HG02973 (cell line): ENCODE results near the gene RAPGEF2.

Experiments
- ATAC-seq: cut with Tn5 transposase; IDR thresholded peaks from one replicate; pipeline ENCODE4 v1.9.1; 2021; ENCODE audit warnings: moderate library complexity; ENCODE audit not compliant: unreplicated experiment

Gene RAPGEF2

DNA sequence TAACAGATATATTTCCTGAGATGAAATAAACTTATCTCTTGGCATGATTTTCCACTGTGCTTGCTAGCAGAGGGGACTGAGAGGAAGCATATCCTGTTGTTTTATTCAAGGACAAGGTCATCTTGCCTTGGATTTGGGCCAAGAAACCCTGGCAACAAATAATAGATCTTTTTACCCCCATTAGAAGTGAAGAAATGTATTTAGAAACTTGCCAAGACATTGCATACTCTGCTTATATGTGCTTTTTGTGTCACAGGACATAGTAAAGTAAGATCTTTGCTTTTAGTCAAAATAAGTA lies 170.2 kb downstream of the RAPGEF2 start:
- no peak for ATAC-seq

DNA sequence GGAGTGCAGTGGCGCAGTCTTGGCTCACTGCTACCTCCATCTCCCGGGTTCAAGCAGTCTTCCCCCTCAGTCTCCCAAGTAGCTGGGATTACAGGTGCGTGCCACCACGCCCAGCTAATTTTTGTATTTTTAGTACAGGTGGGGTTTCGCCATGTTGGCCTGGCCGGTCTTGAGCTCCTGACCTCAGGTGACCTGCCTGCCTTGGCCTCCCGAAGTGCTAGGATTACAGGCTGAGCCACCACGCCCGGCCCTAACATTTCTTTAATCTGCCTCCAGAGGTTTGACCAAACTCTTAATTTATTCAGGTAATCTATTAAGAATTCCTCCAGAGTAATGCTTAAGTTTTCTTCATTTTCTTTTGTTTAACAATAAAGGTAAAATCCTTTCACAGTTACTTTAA lies 171.0 kb downstream of the RAPGEF2 start:
- ATAC-seq = no peak

DNA sequence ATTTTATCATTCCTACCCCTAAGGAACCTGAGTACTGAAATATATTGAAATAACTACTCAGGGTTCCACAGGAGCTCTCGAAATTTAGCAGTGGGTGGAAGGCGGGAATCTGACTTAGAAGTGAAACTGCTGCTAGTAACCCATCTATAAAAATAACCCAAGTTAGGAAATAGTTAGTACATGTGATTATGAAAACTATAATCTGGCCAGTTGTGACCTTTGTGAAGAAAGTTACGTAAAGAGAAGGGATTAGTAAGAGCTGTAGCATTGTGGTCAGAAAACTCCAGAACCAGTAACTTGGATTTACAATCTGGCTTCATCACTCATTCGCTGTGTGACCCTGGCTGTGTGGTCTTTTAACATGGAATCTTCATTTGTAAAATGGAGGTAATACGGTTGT lies 175.5 kb downstream of the RAPGEF2 start:
- ATAC-seq = no peak

DNA sequence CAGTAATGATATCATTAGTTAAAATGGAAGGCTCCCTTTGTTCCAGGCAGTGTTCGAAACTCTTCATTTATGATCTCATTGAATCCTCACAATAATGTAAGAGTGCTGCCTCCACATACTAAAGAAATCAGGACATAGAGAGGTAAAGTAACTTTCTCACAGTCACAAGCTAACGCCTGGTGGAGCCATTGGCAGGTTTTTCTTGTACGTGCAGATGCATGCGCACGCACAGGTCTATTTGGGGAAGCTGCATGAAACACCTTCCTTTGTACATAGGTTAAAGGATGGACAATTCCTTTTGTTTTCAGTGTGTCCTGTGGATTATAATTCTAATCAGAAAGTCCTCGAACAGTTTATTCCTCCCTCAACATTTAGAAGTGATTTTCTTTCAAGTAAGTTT lies 176.2 kb downstream of the RAPGEF2 start:
- ATAC-seq = no peak

DNA sequence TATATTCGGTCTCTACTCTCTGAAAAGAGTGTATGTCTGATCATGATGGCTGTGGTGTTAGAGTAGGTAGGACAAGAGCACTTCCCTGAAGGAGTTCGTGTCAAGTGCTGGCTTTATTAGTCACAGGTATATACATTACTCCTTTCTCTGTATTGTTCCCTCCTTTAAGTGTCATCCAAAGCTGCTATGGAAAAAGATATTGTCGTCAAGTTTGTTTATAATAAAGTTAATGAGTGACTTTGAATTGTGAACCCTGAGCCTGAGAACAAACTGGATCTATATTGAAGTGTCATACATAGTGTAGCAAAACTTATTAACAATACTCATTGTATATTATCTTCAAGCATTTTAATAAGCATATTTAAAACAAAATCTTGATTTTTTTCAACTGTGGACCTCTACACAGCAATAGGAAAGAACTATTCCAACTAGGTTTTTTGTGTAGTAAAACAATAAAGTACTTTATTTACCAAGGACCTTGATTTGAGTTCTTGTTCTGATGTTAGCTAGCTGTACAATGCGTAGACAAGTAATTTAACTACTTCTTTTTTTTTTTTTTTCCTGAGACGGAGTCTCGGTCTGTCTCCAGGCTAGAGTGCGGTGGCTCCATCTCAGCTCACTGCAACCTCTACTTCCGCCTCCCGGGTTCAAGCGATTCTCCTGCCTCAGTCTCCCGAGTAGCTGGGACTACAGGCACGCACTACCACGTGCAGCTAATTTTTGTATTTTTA lies 177.7 kb downstream of the RAPGEF2 start:
- ATAC-seq = no peak

DNA sequence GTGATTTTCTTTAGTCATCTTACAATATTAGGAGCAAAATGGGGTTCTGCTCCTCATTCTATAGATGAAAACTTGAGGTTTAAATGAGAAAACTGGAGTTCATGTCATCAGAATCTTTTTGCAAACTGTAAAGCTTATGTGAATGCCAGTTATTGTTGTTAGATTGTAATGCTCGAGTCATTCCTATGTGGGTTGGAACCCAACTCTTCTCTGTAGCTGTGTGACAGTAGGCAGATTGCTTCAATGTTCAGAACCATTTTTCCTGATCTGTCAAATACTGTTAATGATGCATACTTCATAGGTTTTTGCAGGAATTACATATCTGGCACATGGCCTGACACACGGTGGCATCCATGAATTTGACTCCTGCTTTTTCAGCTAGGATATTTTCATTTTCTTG lies 178.9 kb downstream of the RAPGEF2 start:
- no peak for ATAC-seq

DNA sequence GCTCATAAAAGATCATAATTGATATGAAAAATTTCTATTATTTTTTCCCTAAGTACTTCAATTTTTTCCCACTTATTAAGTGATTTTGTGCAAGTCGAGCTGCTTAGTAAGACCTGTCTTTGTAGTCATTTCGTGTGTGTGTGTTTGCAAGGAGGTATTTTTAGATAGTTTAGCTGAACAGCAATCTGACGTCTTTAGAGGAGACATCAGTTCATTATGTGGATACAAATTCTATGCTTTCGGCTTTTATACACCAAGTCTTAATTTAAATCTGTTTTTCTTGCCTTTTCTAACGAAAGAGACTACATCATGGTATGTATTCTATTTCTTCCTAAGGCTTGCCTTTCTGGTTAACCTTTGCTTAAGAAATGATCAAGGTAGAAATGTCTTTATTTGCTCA lies 179.4 kb downstream of the RAPGEF2 start:
- ATAC-seq = no peak

DNA sequence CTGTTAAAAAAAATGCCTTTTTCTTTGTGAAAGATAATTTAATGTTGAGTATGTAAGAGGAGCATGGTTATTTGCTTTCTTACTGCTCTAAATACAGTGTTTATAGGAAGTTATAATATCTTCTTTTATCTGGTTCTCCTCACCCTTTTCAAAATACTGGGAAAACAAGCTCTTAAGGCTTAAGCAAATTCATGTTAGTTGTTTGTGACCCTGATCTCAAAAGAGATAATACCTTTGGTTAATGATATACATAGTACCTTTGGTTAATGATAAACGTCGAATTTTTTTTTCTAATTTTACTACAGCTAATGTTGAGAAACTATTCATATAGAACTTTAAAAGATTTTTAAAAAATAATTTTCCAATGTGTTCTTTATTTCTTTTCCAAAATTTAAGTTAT lies 180.1 kb downstream of the RAPGEF2 start:
- ATAC-seq = no peak

DNA sequence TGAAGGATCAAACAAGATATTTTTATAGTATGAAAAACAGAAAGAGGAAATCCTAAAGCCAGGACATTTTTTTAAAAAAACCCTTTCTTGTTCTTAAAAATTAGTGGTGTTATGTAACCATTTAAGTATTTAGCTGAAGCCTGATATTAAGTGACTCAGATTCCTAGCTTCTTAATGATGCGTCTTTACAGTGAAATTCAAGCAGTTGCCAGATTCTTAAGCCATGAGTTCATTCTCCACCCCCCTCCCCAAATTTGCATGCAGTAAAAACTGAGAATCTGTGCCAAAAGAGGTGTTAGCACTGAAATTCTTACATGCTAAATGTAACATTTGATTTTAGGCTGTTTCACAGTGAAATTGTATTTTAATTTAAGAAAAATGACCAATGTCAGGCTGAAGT lies 180.8 kb downstream of the RAPGEF2 start:
- no peak for ATAC-seq

DNA sequence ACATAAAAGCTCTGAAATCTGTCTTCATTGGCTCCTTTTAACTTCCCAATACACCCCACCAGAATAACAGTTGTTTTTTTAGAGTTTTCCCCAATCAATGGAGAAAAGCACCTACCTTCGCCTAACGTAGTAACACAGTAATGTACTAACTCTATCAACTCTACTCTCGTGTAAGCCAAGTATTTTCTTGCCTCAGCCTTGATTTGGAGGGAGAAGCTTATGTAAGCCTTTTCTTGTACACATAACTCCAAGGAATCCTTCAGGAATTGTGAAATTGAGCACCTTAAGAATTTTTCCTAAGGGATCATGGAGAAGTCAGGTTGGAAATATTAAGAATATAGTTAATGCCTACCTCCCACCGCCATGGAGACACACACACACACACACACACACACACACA lies 181.2 kb downstream of the RAPGEF2 start:
- ATAC-seq = no peak

DNA sequence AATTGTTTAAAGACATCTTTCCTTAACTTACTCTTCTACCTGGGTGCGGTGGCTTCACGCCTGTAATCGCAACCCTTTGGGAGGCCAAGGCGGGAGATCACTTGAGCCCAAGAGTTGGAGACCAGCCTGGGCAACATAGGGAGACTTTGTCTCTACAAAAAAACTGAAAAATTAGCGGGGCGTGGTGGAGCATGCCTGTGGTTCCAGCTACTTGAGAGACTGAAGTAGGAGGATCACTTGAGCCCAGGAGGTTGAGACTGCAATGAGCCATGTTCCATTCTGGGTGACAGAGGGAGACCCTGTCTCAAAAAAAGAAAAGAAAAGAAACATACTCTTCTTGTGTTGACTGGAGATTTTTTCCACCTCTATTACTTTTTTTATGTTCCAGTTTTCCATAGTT lies 181.9 kb downstream of the RAPGEF2 start:
- ATAC-seq = no peak

DNA sequence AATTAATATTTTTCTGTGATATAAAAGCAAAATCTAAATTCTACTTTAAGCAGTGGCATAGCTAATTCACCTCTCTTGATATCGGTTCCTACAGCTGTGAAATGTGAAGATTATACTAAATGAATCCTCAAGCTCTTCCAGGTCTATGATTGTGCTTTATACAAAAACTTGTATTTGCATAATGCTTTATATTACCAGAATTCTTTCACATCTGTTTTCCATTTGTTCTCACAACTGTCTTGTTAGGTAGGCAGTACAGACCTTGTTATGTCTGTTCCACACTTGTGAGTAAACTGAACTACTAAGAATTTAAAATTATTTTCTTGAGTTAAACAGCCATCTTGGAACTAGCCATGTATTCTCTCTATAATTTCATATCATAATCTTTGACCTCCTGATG lies 184.9 kb downstream of the RAPGEF2 start:
- ATAC-seq = no peak

DNA sequence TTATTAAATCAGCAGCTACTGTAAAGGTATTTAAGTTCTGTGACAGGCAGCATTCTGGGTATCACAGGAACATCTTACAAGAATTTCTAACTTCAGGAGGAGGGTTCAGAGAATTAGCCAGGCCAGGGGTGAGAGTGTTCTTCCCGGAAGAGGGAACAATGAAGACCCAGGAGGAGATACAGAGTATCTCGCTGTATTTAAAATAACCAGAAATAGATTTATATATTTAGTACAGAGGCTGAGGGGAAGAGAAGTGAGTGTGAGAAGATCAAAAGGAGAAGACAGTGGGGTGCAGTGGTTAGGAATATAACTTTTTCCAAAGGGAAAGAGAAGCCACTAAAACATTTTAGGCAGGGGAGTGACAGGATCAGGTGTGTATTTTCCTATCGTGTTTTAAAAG lies 186.8 kb downstream of the RAPGEF2 start:
- no peak for ATAC-seq

DNA sequence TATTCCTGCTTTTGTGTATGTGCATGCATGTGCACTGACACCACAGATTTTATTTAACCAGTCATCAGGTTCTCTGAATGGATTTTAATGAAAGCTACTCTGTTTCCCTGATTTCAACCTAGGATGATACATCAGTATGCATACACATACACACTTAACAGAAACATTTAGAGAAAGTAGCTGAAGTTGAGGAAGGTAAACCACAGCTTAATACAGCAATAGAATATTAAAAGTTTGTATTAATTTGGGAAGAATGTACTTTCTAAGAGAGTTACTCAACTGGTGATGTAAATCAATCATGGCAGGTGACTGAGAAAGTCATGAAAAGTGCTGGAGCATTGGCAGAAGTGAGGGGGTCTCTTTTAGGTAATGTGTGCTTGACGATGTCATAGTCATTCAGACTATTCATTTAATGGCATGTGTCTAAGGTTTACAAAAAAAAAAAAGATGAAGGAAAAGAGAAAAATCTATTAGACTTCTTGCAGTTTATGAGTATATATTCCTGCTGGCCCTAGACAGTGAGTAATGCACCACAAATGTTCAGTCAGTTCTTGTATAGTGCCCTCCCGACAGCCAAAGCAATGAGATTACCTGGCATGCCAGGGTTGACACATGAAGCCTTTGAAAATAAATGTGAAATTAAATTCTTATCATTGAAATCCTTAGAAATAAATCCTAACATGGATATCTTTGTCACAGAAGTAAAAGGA lies 187.6 kb downstream of the RAPGEF2 start:
- no peak for ATAC-seq

DNA sequence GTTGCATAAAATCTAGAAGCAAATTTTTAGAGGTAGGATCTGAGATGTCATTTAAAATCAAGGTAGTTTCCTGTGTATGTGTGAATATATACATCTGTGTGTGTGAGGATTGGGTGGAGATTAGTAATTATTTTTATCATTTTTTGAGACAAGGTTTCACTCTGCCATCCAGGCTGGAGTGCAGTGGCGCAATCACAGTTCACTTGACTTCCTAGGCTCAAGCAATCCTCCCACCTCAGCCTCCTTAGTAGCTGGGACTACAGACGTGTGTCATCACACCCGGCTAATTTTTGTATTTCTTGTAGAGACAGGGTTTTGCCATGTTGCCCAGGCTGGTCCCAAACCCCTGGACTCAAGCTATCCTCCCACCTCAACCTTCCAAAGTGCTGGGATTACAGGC lies 188.3 kb downstream of the RAPGEF2 start:
- ATAC-seq = no peak

DNA sequence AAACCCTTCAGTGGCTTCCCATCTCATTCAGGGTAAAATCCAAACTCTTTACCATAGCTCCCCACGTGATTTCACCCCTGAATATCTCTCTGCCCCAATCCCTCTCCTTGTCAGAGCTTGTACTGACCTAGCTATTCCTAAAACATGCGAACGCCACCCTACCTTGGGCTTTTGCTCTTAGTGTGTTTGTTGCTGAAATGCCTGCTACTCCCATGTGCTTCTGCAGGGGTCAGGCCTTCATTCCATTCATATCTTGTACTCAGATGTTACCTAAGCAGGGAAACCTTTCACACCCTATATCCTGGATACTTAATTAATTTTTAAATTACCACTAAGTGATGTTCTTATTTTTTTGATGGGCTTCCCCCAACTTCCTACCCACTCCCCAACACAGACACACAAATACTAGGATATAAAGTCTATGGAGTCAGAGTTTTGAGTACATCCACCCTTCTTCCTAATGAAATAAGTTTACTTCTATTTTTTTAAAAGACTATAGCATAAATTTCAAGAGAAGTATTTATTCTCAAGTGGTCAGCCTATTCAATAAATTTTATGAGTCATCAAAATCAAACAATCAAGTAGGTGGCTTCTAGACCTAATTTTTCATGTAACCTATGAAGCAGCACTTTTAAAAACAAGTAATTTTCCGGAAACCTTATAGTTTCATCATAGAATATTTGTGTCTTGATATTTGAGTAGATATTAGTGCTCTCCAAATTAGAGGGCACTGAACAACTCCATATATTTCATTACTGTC lies 189.4 kb downstream of the RAPGEF2 start:
- no peak for ATAC-seq

DNA sequence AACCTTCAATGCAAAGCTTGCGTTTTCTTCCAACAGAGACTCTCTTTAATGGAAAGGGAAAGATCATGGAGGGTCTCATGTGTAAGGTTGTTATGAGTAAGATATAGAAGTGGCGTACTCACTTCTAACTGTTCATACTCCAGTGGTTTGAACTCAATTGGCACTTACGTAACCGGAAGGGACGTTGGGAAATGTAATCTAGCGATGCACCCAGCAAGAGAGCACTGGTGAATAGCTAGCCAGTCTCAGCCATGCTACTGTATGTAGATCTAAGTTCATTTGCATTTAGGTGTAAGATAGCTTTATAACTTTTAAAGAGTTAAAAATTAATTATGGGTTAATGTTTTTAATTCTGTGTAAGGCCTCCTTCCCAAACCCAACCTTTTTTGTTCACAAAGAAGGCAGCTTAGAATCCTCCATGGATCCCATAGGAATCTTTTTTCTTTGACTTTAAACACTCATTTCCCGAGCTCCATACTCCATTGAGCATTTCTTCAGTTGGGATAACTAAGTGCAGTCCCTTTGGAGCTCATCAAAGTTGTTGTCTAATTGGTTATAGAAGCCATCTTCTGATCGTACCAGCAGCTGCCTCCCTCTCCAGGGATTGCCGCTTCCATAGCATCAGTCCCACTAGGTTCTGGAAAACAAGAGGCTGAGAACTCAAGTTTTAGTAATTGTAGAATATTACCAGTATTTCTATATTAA lies 191.1 kb downstream of the RAPGEF2 start:
- no peak for ATAC-seq

DNA sequence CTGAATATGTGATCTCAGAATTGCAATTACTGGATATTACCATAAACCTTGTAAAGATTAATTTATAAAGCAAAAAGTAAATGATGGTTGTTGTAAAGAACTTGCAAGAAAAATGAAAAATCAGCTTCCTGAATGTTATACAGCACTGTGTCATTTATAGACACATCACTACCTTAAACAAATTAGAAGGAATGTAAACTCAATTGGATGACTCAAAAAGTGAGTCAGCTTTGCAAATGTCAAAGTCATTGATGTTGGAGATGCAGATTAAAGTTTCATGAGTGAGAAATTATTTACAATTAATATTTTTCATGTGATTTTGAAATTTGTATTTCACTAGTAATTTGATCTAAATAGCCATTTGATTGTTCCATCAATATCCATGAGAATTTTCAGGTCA lies 193.2 kb downstream of the RAPGEF2 start:
- no peak for ATAC-seq

DNA sequence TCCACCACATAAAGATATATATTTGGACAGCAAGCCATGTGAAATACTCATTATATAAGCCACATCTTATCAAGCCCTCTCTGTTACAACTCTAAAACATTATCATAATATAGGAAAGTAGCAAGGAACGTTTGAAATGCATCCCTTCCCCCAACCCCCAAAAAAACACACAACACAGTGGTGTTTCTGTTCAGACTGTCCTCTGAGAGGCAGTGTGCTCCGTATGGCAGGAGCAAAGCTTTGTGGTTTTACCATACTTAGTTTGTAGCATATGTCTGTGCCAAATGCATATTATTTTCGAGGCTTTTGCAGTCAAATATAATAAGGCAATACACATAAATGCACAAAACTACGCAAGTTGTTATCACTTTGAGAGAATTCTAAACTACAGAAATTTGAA lies 194.2 kb downstream of the RAPGEF2 start:
- no peak for ATAC-seq

DNA sequence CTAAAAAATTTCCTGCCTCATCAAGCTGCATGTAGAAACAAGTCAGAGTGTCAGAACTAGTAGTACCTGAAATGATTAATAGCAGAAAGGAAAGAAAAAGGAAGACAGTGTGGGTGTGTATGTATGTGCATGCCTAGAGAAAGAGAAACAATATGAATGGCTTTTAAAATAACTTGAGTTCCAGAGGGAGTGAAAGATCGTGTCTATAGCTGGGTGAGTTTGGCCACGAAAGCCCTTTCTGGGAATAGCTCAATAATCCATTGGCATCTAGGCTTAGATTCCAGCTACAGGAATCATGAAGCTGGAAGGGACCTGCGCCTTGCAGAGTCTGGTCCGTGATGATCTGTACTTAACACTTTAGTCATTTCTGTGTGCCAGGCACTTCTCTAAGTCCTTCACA lies 195.6 kb downstream of the RAPGEF2 start:
- peak; percentile 75 for ATAC-seq

DNA sequence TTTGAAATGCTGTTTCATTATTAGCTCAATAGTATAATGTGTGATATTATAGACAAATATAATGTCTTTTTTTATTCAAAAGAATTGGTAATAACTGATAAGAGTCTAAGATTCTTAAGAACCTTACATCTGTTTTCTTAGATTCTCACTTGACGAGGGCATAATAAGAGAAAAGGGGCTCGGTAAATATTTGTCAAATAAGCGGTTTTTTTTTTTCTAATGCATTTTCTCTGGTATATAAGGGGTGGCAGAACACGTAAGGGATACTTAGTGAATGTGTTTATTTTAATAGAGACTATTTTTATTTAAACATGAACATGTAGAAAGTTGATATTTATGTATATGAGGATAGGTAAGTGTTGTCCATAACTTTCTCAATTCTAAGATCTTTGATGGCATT lies 200.6 kb downstream of the RAPGEF2 start:
- ATAC-seq = no peak

DNA sequence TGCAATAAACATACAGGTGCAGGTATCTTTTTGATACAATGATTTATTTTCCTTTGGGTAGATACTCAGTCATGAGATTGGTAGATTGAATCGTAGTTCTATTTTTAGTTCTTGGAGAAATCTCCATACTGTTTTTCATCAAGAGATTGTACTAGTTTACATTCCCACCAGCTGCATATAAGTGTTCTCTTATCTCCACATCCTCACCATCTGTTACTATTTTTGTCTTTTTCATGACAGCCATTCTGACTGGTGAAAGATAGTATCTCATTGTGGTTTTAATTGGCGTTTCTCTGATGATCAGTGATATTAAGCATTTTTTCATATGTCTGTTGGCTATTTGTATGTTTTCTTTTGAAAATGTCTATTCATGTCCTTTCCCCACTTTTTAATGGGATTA lies 202.2 kb downstream of the RAPGEF2 start:
- no peak for ATAC-seq
